ENCODE data around the gene PACSIN3.
A peak's percentile ranks its signal among the peaks of the same experiment; 100 is the strongest.

PACSIN3 gene

GRCh38 chr11:47186076-47186699 is at the start of gene PACSIN3:
PACSIN3 (minus strand) TSS chr11:47186434; CDS start chr11:47182727, 3,707 bp downstream.
- no peak; the same call in 1 of the 2 replicates for TF ChIP-seq CTCF (conservative IDR thresholded peaks at IDR 0.05; ENCODE audit: low read length)
- DNase-seq (ENCODE audit: low read depth): no peak
- peak within 1 kb of the TSS; percentile 64 for H3K4me3 ChIP-seq (ENCODE audit: low read length)

GRCh38 chr11:47235163-47235562 is 48.9 kb upstream of the PACSIN3 start:
- no peak overlapping the region for H3K4me3 ChIP-seq (ENCODE audit: low read length)
- TF ChIP-seq CTCF (conservative IDR thresholded peaks at IDR 0.05; ENCODE audit: low read length): no peak
- DNase-seq (ENCODE audit: low read depth): no peak

GRCh38 chr11:47234669-47235100 is 48.5 kb upstream of the PACSIN3 start:
- no peak for TF ChIP-seq CTCF (conservative IDR thresholded peaks at IDR 0.05; ENCODE audit: low read length)
- DNase-seq (ENCODE audit: low read depth): no peak
- H3K4me3 ChIP-seq (ENCODE audit: low read length): no peak overlapping the region

- no peak overlapping the region for H3K4me3 ChIP-seq (ENCODE audit: low read length)
- DNase-seq (ENCODE audit: low read depth): peak; percentile 80
- TF ChIP-seq CTCF (conservative IDR thresholded peaks at IDR 0.05; ENCODE audit: low read length): peak; percentile 56
Measured at GRCh38 chr11:47233989-47234668, 47.9 kb upstream of the PACSIN3 start.

- H3K4me3 ChIP-seq (ENCODE audit: low read length): no peak overlapping the region
- no peak for TF ChIP-seq CTCF (conservative IDR thresholded peaks at IDR 0.05; ENCODE audit: low read length)
- DNase-seq (ENCODE audit: low read depth): no peak
Measured at GRCh38 chr11:47233051-47233450, 46.8 kb upstream of the PACSIN3 start.

GRCh38 chr11:47229161-47229560 is 42.9 kb upstream of the PACSIN3 start:
- H3K4me3 ChIP-seq (ENCODE audit: low read length): no peak overlapping the region
- TF ChIP-seq CTCF (conservative IDR thresholded peaks at IDR 0.05; ENCODE audit: low read length): no peak
- DNase-seq (ENCODE audit: low read depth): no peak

Data from AG10803 (cell line).